ENCODE measurements around the gene KLF7.

The KLF7 gene

DNA sequence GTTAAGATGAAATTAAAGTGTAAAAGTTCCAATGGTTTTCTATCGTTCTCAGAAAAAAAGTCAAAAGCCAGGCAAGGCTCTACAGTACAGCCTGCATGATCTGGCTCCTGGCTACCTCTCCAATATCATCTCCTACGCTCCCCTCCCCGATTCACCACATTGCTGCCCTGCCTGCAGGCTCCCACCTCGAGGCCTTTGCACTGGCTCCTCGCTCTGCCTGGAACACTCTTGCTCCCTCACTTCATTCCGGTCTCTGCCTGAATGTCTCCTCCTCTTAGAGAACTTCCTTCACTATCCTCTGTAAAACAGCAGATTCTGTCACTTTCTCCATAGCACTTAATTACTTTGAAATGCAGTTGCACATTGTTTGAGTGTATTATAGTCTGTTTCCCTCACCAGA, 72.5 kb downstream of the KLF7 start:
- no peak for DNase-seq (ENCODE audit: extremely low read depth, low read depth)
- TF ChIP-seq, protein P1, sequence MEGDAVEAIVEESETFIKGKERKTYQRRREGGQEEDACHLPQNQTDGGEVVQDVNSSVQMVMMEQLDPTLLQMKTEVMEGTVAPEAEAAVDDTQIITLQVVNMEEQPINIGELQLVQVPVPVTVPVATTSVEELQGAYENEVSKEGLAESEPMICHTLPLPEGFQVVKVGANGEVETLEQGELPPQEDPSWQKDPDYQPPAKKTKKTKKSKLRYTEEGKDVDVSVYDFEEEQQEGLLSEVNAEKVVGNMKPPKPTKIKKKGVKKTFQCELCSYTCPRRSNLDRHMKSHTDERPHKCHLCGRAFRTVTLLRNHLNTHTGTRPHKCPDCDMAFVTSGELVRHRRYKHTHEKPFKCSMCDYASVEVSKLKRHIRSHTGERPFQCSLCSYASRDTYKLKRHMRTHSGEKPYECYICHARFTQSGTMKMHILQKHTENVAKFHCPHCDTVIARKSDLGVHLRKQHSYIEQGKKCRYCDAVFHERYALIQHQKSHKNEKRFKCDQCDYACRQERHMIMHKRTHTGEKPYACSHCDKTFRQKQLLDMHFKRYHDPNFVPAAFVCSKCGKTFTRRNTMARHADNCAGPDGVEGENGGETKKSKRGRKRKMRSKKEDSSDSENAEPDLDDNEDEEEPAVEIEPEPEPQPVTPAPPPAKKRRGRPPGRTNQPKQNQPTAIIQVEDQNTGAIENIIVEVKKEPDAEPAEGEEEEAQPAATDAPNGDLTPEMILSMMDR (IDR thresholded peaks at IDR 0.05; ENCODE audit: low read depth, low read length, missing control alignments) = no peak
- H3K4me3 ChIP-seq (replicated peaks; ENCODE audit: low read depth, low read length) = no peak overlapping the region

DNA sequence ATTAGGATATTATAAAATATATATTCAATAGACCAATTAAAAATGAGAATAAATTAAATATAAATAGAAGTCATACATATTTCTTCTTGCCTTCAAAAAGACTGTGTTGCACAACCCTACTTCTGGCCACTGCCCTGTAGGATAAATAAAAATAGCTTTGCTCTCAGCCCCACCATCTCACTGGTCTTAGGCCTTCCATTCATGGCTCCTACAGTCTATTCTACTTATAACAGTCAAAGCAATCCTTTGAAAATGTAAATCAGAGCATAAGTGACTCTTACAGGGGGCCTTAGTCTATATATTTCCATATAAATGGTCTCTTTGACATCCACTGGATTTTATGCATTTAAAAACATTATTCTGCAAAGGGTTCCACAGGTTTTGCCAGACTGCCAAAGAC, 72.9 kb downstream of the KLF7 start:
- no peak for DNase-seq (ENCODE audit: extremely low read depth, low read depth)
- TF ChIP-seq, protein P1 (IDR thresholded peaks at IDR 0.05; ENCODE audit: low read depth, low read length, missing control alignments) = no peak
- H3K4me3 ChIP-seq (replicated peaks; ENCODE audit: low read depth, low read length) = no peak overlapping the region

DNA sequence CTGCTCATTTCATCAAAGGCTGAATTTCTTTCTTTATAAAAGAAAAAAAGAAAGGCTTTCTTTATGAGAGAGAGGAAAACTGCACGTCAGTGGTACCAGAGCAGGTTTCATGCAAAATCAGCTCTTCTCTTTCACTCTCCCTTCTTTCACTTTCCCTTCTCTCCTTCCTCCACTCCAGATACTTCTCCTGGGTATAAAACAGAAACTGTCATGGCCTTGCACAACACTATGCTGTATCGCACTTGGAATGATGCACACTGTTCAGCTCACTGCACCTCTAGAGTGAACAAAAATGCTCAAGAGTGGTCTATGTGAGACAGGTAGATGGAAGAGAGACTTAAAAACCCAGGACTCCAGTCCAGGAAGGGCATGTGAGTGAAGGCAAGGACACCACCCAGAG, 73.8 kb downstream of the KLF7 start:
- no peak for DNase-seq (ENCODE audit: extremely low read depth, low read depth)
- TF ChIP-seq, protein P1 (IDR thresholded peaks at IDR 0.05; ENCODE audit: low read depth, low read length, missing control alignments) = no peak
- H3K4me3 ChIP-seq (replicated peaks; ENCODE audit: low read depth, low read length) = no peak overlapping the region

DNA sequence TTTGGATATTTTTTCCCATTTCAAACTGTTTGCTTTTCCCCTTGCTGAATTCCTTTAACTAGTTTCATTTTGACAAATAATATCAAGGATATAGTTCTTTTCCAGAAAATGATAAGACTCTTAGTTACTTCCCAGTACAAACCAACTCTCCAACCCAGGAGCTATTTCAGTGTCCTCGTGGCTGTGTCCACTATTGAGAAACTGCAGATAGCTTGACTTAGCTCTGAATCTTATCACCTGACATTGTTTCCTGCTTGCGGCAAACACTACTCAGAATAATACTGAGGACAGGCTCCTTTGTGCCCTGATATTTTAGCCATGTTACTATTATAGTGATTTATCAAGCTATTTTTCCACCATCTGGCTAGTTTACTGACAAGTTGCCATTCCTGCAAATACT, 74.6 kb downstream of the KLF7 start:
- TF ChIP-seq, protein P1 (IDR thresholded peaks at IDR 0.05; ENCODE audit: low read depth, low read length, missing control alignments) = no peak
- no peak for DNase-seq (ENCODE audit: extremely low read depth, low read depth)
- H3K4me3 ChIP-seq (replicated peaks; ENCODE audit: low read depth, low read length) = no peak overlapping the region

DNA sequence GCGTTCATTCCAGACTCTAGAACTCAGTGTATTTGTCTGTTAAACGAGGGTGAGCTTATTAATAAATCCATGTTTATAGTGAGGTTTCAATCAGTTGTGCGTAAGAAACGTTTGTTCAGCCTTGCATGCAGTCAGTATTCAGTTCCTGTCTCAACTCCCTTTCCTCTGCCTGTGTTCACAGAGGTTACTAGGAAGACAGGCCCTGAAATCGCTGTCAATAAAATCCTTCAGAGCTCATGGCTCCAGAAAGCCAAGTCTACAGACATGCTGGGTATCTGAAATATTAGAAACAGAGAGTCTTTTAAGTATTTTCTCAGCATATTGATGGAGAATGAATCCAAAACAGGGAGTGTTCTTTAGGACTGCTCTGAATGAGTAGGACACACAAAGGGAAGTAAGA, 75.4 kb downstream of the KLF7 start:
- DNase-seq (ENCODE audit: extremely low read depth, low read depth) = no peak
- TF ChIP-seq, protein P1 (IDR thresholded peaks at IDR 0.05; ENCODE audit: low read depth, low read length, missing control alignments) = no peak
- H3K4me3 ChIP-seq (replicated peaks; ENCODE audit: low read depth, low read length) = no peak overlapping the region

DNA sequence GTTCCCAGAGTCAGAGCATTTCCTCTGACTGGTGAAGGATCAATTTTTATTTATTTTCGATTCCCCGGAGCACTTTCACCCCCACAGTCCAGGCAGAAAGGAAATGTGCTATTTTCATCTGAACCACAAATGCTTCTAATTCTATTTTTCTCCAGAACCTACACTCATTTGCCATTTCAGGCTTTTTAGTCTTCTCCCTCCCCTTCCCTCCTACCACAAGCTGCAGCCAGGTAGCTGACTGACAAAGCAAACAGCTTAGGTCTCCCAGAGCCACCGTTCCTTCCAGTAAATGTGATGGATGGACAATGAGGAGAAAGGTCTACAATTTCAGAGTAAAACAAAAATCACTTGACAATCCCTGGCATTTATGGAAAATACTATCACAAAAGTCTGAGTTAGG, 76.9 kb downstream of the KLF7 start:
- H3K4me3 ChIP-seq (replicated peaks; ENCODE audit: low read depth, low read length) = no peak overlapping the region
- TF ChIP-seq, protein P1 (IDR thresholded peaks at IDR 0.05; ENCODE audit: low read depth, low read length, missing control alignments) = no peak
- DNase-seq (ENCODE audit: extremely low read depth, low read depth) = no peak

DNA sequence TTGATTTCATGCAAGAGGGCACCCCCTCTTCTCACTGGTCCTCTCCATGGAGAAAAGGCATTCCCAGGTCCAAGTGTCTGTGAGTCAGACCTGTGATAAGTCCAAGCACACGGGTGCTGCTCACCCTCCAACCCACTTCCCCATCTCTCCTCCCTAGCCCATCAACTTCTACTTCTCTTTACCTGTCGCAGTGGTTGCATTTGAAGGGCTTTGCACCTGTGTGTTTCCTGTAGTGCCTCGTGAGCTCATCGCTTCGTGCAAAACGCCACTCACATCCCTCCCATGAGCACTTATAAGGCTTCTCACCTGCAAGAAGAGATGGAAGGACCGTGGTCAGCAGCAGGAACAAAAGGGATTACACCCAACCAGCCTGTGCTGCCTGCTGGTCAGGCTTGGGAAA, 77.5 kb downstream of the KLF7 start:
- TF ChIP-seq, protein P1 (IDR thresholded peaks at IDR 0.05; ENCODE audit: low read depth, low read length, missing control alignments) = no peak
- no peak overlapping the region for H3K4me3 ChIP-seq (replicated peaks; ENCODE audit: low read depth, low read length)
- no peak for DNase-seq (ENCODE audit: extremely low read depth, low read depth)
